ENCODE data around the gene MED27.
"Not testable (repeated sequence)": the region's sequence is repeated elsewhere in the genome, so short reads cannot be mapped to it uniquely, and the experiment has no call there.

The MED27 gene

DNA sequence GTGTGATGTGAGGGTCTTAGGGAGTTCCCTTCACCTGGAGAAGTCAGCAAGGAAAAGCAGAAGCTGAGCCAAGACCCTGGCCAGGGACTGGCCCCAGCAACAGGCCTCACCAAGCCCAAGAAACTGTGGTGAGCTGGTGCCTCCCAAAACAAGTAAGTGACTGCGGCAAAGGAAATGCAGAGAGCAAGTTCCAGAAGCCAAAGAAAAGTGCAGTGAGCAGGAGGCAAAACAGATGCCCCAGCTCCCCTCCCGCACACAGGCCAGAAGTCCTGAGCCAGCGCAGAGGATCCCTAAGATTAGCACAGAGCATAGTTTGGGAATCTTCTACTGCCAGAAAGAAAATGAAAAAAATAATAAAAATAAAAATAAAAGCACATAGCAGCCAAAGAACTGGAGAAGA is 13.2 kb downstream of the MED27 start:
- no peak overlapping the region for H3K4me3 ChIP-seq (replicated peaks; ENCODE audit: low read depth, low read length)
- TF ChIP-seq, protein P1, sequence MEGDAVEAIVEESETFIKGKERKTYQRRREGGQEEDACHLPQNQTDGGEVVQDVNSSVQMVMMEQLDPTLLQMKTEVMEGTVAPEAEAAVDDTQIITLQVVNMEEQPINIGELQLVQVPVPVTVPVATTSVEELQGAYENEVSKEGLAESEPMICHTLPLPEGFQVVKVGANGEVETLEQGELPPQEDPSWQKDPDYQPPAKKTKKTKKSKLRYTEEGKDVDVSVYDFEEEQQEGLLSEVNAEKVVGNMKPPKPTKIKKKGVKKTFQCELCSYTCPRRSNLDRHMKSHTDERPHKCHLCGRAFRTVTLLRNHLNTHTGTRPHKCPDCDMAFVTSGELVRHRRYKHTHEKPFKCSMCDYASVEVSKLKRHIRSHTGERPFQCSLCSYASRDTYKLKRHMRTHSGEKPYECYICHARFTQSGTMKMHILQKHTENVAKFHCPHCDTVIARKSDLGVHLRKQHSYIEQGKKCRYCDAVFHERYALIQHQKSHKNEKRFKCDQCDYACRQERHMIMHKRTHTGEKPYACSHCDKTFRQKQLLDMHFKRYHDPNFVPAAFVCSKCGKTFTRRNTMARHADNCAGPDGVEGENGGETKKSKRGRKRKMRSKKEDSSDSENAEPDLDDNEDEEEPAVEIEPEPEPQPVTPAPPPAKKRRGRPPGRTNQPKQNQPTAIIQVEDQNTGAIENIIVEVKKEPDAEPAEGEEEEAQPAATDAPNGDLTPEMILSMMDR (IDR thresholded peaks at IDR 0.05; ENCODE audit: low read length, missing control alignments) = no peak
- no peak for DNase-seq (ENCODE audit: low read depth)

DNA sequence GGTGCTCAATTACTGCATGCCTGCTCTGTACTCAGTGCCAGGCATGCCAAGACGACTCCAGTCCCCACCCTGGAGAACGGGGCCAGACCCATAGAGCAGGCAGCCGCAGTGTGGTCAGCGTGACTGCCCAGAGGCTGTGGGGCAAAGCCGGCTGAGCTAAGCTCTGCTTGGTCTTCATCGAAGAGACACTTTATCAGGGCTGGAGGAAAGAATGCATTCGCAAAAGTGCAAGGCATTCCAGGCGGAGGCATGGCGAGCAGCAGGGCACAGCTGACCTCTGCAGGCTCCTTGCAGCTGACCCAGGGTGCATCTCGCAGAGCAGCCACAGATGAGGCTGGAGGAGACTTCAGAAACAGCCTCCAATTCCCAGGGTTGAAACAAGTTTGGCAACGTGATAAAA is 13.6 kb downstream of the MED27 start:
- no peak for DNase-seq (ENCODE audit: low read depth)
- TF ChIP-seq, protein P1 (IDR thresholded peaks at IDR 0.05; ENCODE audit: low read length, missing control alignments) = no peak
- H3K4me3 ChIP-seq (replicated peaks; ENCODE audit: low read depth, low read length) = no peak overlapping the region

DNA sequence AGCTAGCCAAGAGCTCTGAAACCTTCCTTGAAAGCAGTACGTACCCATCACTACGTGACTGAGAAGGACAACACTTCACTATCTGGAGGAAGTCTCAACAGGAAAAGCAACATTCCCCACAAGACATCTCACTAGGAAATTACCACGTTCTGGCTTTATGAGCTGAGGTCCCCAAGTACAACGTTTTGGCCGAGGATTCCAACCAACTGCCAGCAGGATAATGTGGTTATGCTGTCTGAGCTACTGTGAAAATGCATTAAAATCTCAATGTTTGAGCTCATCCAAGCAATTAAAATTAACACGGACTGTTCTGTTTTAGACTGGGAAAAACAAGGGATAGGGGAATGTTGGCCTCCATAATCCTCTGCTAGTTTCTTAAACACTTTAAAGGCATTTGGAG is 16.4 kb downstream of the MED27 start:
- H3K4me3 ChIP-seq (replicated peaks; ENCODE audit: low read depth, low read length) = no peak overlapping the region
- no peak for DNase-seq (ENCODE audit: low read depth)
- TF ChIP-seq, protein P1 (IDR thresholded peaks at IDR 0.05; ENCODE audit: low read length, missing control alignments) = no peak

DNA sequence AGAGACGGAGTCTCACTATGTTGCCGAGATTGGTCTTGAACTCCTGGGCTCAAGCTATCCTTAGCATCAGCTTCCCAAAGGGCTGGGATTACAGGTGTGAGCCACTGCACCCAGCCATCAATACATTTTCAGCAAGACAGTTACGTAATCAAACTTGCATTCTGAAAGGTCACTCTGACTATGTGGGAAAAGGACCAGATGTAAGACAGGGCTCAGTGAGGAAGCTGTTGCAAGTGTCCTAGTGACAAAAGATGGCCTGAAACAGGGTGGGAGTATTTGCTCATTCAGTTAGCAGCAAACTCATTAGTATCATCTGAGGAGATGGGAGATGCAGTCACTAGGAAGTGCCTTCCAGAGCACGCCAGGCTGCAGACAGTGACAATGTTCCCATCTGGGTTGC is 16.9 kb downstream of the MED27 start:
- no peak for DNase-seq (ENCODE audit: low read depth)
- TF ChIP-seq, protein P1 (IDR thresholded peaks at IDR 0.05; ENCODE audit: low read length, missing control alignments) = no peak
- H3K4me3 ChIP-seq (replicated peaks; ENCODE audit: low read depth, low read length) = no peak overlapping the region

DNA sequence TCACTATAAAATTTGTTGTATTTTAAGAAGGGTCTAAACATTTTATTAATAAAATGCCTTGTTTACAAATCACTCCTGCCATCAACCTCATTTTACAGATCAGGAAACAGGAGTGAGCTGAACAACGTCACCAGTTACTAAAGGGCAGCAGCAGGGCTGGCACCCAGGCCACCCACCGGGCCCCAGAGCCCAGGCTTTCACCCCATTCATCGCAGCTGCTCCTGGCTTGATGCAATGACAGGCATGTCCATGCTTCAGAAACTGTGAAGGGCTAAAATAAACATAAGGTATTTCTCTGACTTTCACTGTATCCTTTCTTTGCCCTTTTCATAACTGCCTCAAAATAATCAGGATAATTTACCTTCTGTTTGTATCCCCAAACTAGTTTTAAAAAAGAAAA is 18.1 kb downstream of the MED27 start:
- no peak overlapping the region for H3K4me3 ChIP-seq (replicated peaks; ENCODE audit: low read depth, low read length)
- DNase-seq (ENCODE audit: low read depth) = no peak
- TF ChIP-seq, protein P1 (IDR thresholded peaks at IDR 0.05; ENCODE audit: low read length, missing control alignments) = no peak

DNA sequence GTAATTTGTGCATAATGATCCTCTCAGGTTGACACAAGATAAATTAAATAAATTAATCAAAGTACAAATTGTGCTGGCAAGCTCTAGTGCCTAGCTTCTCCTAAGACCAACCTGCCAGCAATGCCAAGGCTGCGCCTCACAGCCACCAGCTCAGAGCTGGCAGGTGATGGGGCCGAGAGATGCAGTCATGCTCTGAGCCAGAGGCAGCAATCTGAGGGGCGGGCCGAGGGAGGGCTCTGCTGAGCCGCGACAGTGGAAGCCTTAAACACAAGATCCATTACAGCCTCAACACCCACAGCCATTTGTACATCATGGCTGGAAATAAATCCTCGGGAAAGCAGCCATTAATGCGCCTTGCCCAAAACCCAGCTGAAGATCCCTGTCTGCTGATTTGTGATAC is 20.3 kb downstream of the MED27 start:
- TF ChIP-seq, protein P1 (IDR thresholded peaks at IDR 0.05; ENCODE audit: low read length, missing control alignments) = no peak
- no peak for DNase-seq (ENCODE audit: low read depth)
- no peak overlapping the region for H3K4me3 ChIP-seq (replicated peaks; ENCODE audit: low read depth, low read length)

DNA sequence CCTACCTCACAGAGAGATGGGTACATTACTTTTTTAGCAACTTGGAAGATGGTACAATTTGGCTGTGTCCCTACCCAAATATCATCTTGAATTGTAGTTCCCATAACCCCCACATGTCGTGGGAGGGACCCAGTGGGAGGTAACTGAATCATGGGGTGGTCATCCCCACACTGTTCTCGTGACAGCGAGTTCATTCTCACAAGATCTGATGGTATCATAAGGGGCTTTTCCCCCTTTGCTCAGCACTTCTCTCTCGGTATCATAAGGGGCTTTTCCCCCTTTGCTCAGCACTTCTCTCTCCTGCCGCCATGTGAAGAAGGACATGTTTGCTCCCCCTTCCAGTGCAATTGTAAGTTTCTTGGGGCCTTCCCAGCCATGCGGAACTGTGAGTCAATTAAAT is 21.4 kb downstream of the MED27 start:
- not testable (repeated sequence) for DNase-seq (ENCODE audit: low read depth); H3K4me3 ChIP-seq (replicated peaks; ENCODE audit: low read depth, low read length)

All from fibroblast of pulmonary artery (primary cell).